Endothelial cell of umbilical vein (primary cell): ENCODE measurements around the gene B4GALT7. TPM values are rescaled to one million over a fixed set of nuclear protein-coding genes. Genes with fewer than 3 reads are reported as not detected.

Source experiments
- BruUV-seq: library from RNA; stranded (reverse); fragments of 400-500 nt; replicated peaks from 2 replicates; lab custom pipeline; 2021; lab: Mats Ljungman, UMichigan
- CTCF ChIA-PET: fragments of 300-600, 350-600 bp; sonication (Branson Sonifier 250); formaldehyde crosslinking; loops from one replicate; lab custom pipeline; 2021; ENCODE audit warnings: antibody characterized with exemption, inconsistent platforms; lab: Charles Lee
- POLR2A ChIA-PET: fragments of 300-600, 350-600 bp; sonication (Branson Sonifier 250); formaldehyde crosslinking; loops from one replicate; lab custom pipeline; 2021; ENCODE audit warnings: antibody characterized with exemption, inconsistent platforms; lab: Charles Lee
- DNase-seq: peaks from one replicate; pipeline ENCODE4 v3.0.0-alpha.2; 2011; ENCODE audit warnings: low read depth, low spot score
- FAIRE-seq: peaks from 2 replicates; lab custom pipeline; 2011; peaks lifted over from hg19 to GRCh38; lab: Jason Lieb, UNC
- H2AFZ ChIP-seq: 2 replicates; pipeline ENCODE4 v1.6.0; 2012; ENCODE audit warnings: low read depth, low read length, control low read depth, inconsistent platforms
- H3K27ac ChIP-seq: 2 replicates; pipeline ENCODE4 v1.5.1; 2011; ENCODE audit warnings: low read depth, mild to moderate bottlenecking, control low read depth, low read length, moderate library complexity; ENCODE audit not compliant: insufficient read depth
- H3K27me3 ChIP-seq, 2 experiments: 2 replicates each; pipeline versions ENCODE4 v1.6.0 to v1.6.1; 2011; ENCODE audit warnings: low read length in 2 of 2, mixed read lengths in 1 of 2; ENCODE audit not compliant: control insufficient read depth in 2 of 2, insufficient read depth in 2 of 2
- H3K36me3 ChIP-seq, 2 experiments: 2 replicates in 1 of 2; 3 replicates in 1 of 2; pipeline ENCODE4 v1.5.1; 2011; ENCODE audit warnings: low read length in 2 of 2, mild to moderate bottlenecking in 1 of 2, moderate library complexity in 1 of 2; ENCODE audit not compliant: control insufficient read depth in 2 of 2, insufficient read depth in 2 of 2; ENCODE audit errors: extremely low read depth in 1 of 2
- H3K4me1 ChIP-seq: 3 replicates; pipeline ENCODE4 v1.5.1; 2011; ENCODE audit warnings: mild to moderate bottlenecking, low read length; ENCODE audit not compliant: control insufficient read depth, insufficient read depth; ENCODE audit errors: extremely low read depth
- H3K4me2 ChIP-seq: 2 replicates; pipeline ENCODE4 v1.6.1; 2011; ENCODE audit warnings: low read length, control low read depth, mixed read lengths; ENCODE audit not compliant: insufficient read depth
- H3K4me3 ChIP-seq, 3 experiments: fragments of 200-600 bp in 1 of 3; sonication (generic), shearing (Covaris generic) in 1 of 3; replicated peaks in 1 of 3; 2 replicates each; pipeline ENCODE4 v1.5.1; 2011 to 2016; ENCODE audit warnings: control low read depth in 3 of 3, low read length in 3 of 3, mild to moderate bottlenecking in 2 of 3, inconsistent platforms in 1 of 3, low read depth in 1 of 3, moderate library complexity in 1 of 3; ENCODE audit not compliant: insufficient read depth in 1 of 3
- H3K79me2 ChIP-seq: 2 replicates; pipeline ENCODE4 v1.6.0; 2012; ENCODE audit warnings: low read length, inconsistent platforms; ENCODE audit not compliant: control insufficient read depth, insufficient read depth
- H3K9ac ChIP-seq: replicated peaks from 2 replicates; pipeline ENCODE3; 2011; ENCODE audit warnings: low read length, control low read depth; ENCODE audit not compliant: insufficient read depth; ENCODE audit errors: extremely low read depth
- H3K9me1 ChIP-seq: replicated peaks from 3 replicates; pipeline ENCODE4 v1.6.0; 2011; ENCODE audit warnings: mild to moderate bottlenecking, low read length; ENCODE audit not compliant: control insufficient read depth, insufficient read depth; ENCODE audit errors: extremely low read depth
- H3K9me3 ChIP-seq: replicated peaks from 2 replicates; pipeline ENCODE4 v1.5.1; 2012; ENCODE audit warnings: low read length, inconsistent platforms; ENCODE audit not compliant: control insufficient read depth, insufficient read depth
- H4K20me1 ChIP-seq: replicated peaks from 2 replicates; pipeline ENCODE3; 2011; ENCODE audit warnings: mild to moderate bottlenecking, low read length; ENCODE audit not compliant: control insufficient read depth, insufficient read depth; ENCODE audit errors: extremely low read depth
- CTCF ChIP-seq, 2 donors: IDR thresholded peaks; 1 replicate in 1 of 2; 2 replicates in 1 of 2; pipeline ENCODE4 v1.5.1; 2011; ENCODE audit warnings: low read length in 2 of 2, mild to moderate bottlenecking in 2 of 2, moderate library complexity in 2 of 2, control low read depth in 1 of 2, inconsistent platforms in 1 of 2, low read depth in 1 of 2; ENCODE audit not compliant: insufficient read depth in 1 of 2; ENCODE audit errors: extremely low read depth in 1 of 2
- EZH2 ChIP-seq: IDR thresholded peaks from 2 replicates; pipeline ENCODE4 v1.6.1; 2012; ENCODE audit warnings: borderline replicate concordance, low read depth, mild to moderate bottlenecking, moderate library complexity, low read length, inconsistent platforms; ENCODE audit not compliant: severe bottlenecking
- FOS ChIP-seq: IDR thresholded peaks from 2 replicates; pipeline ENCODE4 v1.6.1; 2011; ENCODE audit warnings: mild to moderate bottlenecking, low read length, moderate library complexity, borderline replicate concordance; ENCODE audit not compliant: insufficient read depth
- GATA2 ChIP-seq: IDR thresholded peaks from 2 replicates; pipeline ENCODE4 v1.7.0; 2011; ENCODE audit warnings: low read depth, mild to moderate bottlenecking, moderate library complexity, mixed read lengths, low read length; ENCODE audit not compliant: insufficient read length, insufficient read depth
- JUN ChIP-seq: IDR thresholded peaks from 2 replicates; pipeline ENCODE4 v1.6.1; 2011; ENCODE audit warnings: borderline replicate concordance, low read depth; ENCODE audit not compliant: insufficient read length, insufficient read depth
- MAX ChIP-seq: IDR thresholded peaks from 2 replicates; pipeline ENCODE4 v1.6.1; 2011; ENCODE audit not compliant: insufficient read depth, insufficient read length
- MYC ChIP-seq: IDR thresholded peaks from one replicate; pipeline ENCODE4 v1.6.1; 2011; ENCODE audit warnings: mild to moderate bottlenecking, low read depth, low read length
- POLR2A ChIP-seq: IDR thresholded peaks from 2 replicates; pipeline ENCODE4 v1.6.1; 2012; ENCODE audit warnings: low read depth, mild to moderate bottlenecking, control low read depth, low read length
- POLR2AphosphoS5 ChIP-seq: IDR thresholded peaks from 2 replicates; pipeline ENCODE4 v1.6.1; 2012; ENCODE audit warnings: low read depth, mild to moderate bottlenecking, control low read depth, low read length, moderate library complexity; ENCODE audit not compliant: insufficient read depth
- dilution Hi-C: fragments of 300-500 bp; cut with MboI; formaldehyde crosslinking; loops from one replicate; pipeline ENCODE4 v1.15.0; 2019; ENCODE audit warnings: low sequenced_read_pairs; ENCODE audit not compliant: extremely low pct_ligation_motif_present
- intact Hi-C: fragments of 100-400 bp; cut with micrococcal nuclease; formaldehyde crosslinking; loops from one replicate; pipeline ENCODE4 v1.10.0; 2022
- polyA plus RNA-seq, 4 experiments: library from polyadenylated mRNA; depleted of rRNA in 3 of 4; stranded (reverse) in 3 of 4; unstranded in 1 of 4; fragments of >200 nt; gene quantifications; 2 replicates each; pipeline versions ENCODE4 v1.2.1 to v1.2.3, GENCODE V29; 2011 to 2012; ENCODE audit warnings: missing spikeins in 1 of 4
- total RNA-seq: library from RNA; stranded (reverse); gene quantifications from 2 replicates; pipeline ENCODE4 v1.2.3, GENCODE V29; 2021

Gene B4GALT7
- total and polyA plus RNA-seq, 2 donors (not counting 3 experiments of a cell fraction or from before 2014, with no cell fraction given) = 35.1 to 78.9 TPM

GRCh38 chr5:177576169-177576568 lies 23.8 kb upstream of the B4GALT7 start:
- ChIA-PET CTCF (interaction anchor here (0.6 to 1.4 kb wide), 2 partner anchors 9 to 675 kb away, joined by 3 to 5 read pairs; no protein-coding TSS in a partner anchor), POLR2A (no interaction called here)
- H3K36me3 ChIP-seq = no peaks in the 10 kb centered on the region
- TF ChIP-seq CTCF (IDR thresholded peaks at IDR 0.05; ENCODE audit: extremely low read depth in 1 of 2, insufficient read depth in 1 of 2, low read depth in 1 of 2, low read length in 2 of 2) (no peak), GATA2 (no peak), POLR2AphosphoS5 (no peak), MAX (no peak), POLR2A (no peak), JUN (no peak), EZH2 (no peak), FOS (no peak), MYC (no peak)
- no peak overlapping the region for H3K4me3 ChIP-seq
- no peak overlapping the region for H3K4me2 ChIP-seq
- DNase-seq = no peak
- no peaks in the 10 kb centered on the region for H3K9me1 ChIP-seq
- no peaks in the 10 kb centered on the region for H4K20me1 ChIP-seq
- H3K27ac ChIP-seq = no peak overlapping the region
- H3K4me1 ChIP-seq = no peaks in the 10 kb centered on the region
- no peaks in the 10 kb centered on the region for H3K9me3 ChIP-seq
- no peak for FAIRE-seq
- no peak overlapping the region for H3K9ac ChIP-seq
- H3K27me3 ChIP-seq = peaks cover 0 to 1% of the 10 kb centered on the region in 2 experiments
- dilution Hi-C loops = no loop called here
- intact Hi-C loops = no loop called here
- no peaks in the 10 kb centered on the region for H3K79me2 ChIP-seq
- no peak overlapping the region for H2AFZ ChIP-seq
- BruUV-seq = no TSS peak
